SK-N-SH (cell line): Measurements from ENCODE around the gene LRFN3. TPM values are rescaled to one million over a fixed set of nuclear protein-coding genes. Genes with fewer than 3 reads are reported as not detected.

ENCODE experiments used
- CTCF ChIA-PET: fragments of 300-600, 350-600 bp; formaldehyde crosslinking; extraction: SDS; loops from one replicate; lab custom pipeline; 2021; lab: Yijun Ruan, JAX
- POLR2A ChIA-PET: fragments of 350-600 bp; sonication (Branson Sonifier 250); formaldehyde crosslinking; extraction: SDS; loops from one replicate; lab custom pipeline; 2020; ENCODE audit warnings: antibody characterized with exemption, inconsistent platforms; lab: Yijun Ruan, JAX
- DNase-seq: peaks from one replicate; pipeline ENCODE4 v3.0.0; 2012
- H2AFZ ChIP-seq: fragments of 200-600 bp; sonication (generic); 2 replicates; pipeline ENCODE4 v1.8.1; 2016; ENCODE audit warnings: antibody characterized with exemption, mild to moderate bottlenecking, low read depth
- H3F3A ChIP-seq: fragments of 200-600 bp; sonication (generic); replicated peaks from 2 replicates; pipeline ENCODE3; 2016; ENCODE audit warnings: antibody characterized with exemption, mild to moderate bottlenecking; ENCODE audit not compliant: insufficient read depth
- H3K27ac ChIP-seq, 2 experiments: fragments of 200-500 bp in 1 of 2; fragments of 200-600 bp in 1 of 2; sonication (Bioruptor generic) in 1 of 2; sonication (generic), shearing (Covaris generic) in 1 of 2; 2 replicates each; pipeline versions ENCODE4 v1.5.1 to v1.6.1; 2014 to 2016; ENCODE audit warnings: low read depth in 2 of 2, inconsistent platforms in 1 of 2, low read length in 1 of 2, mild to moderate bottlenecking in 1 of 2, mixed read lengths in 1 of 2
- H3K27me3 ChIP-seq: fragments of 200-600 bp; sonication (generic), shearing (Covaris generic); 2 replicates; pipeline ENCODE4 v1.6.1; 2016; ENCODE audit warnings: mixed run types; ENCODE audit not compliant: insufficient read depth
- H3K36me3 ChIP-seq, 2 experiments: fragments of 200-500 bp in 1 of 2; fragments of 200-600 bp in 1 of 2; sonication (Bioruptor generic) in 1 of 2; sonication (generic) in 1 of 2; replicated peaks in 1 of 2; 2 replicates each; pipeline versions ENCODE3 to v1.5.1; 2014 to 2016; ENCODE audit warnings: low read length in 1 of 2, mild to moderate bottlenecking in 1 of 2; ENCODE audit not compliant: insufficient read depth in 2 of 2, control insufficient read depth in 1 of 2
- H3K4me1 ChIP-seq, 2 experiments: fragments of 200-500 bp in 1 of 2; fragments of 200-600 bp in 1 of 2; sonication (Bioruptor generic) in 1 of 2; sonication (generic), shearing (Covaris generic) in 1 of 2; 2 replicates each; pipeline versions ENCODE4 v1.5.1 to v1.6.1; 2014 to 2016; ENCODE audit warnings: low read depth in 1 of 2, low read length in 1 of 2, mixed run types in 1 of 2; ENCODE audit not compliant: insufficient read depth in 2 of 2, control insufficient read depth in 1 of 2
- H3K4me2 ChIP-seq: fragments of 200-600 bp; sonication (generic), shearing (Covaris generic); 2 replicates; pipeline ENCODE4 v1.6.1; 2017; ENCODE audit warnings: mixed run types
- H3K4me3 ChIP-seq, 2 experiments: fragments of 200-500 bp in 1 of 2; fragments of 200-600 bp in 1 of 2; sonication (Bioruptor generic) in 1 of 2; sonication (generic), shearing (Covaris generic) in 1 of 2; 2 replicates each; pipeline versions ENCODE4 v1.5.1 to v1.8.1; 2014 to 2016; ENCODE audit warnings: low read depth in 2 of 2, inconsistent platforms in 1 of 2, low read length in 1 of 2, mild to moderate bottlenecking in 1 of 2, mixed read lengths in 1 of 2, moderate library complexity in 1 of 2
- H3K79me2 ChIP-seq: fragments of 200-600 bp; sonication (generic); 2 replicates; pipeline ENCODE4 v1.8.1; 2017; ENCODE audit warnings: mild to moderate bottlenecking; ENCODE audit not compliant: insufficient read depth
- H3K9ac ChIP-seq: fragments of 200-600 bp; sonication (generic); 2 replicates; pipeline ENCODE4 v1.6.1; 2017; ENCODE audit warnings: mixed run types
- H3K9me2 ChIP-seq: fragments of 200-600 bp; sonication (generic); 2 replicates; pipeline ENCODE4 v1.6.1; 2017; ENCODE audit warnings: mixed run types
- H3K9me3 ChIP-seq: fragments of 200-600 bp; sonication (generic); 2 replicates; pipeline ENCODE4 v1.6.1; 2017; ENCODE audit warnings: mixed run types, mild to moderate bottlenecking, moderate library complexity
- H4K20me1 ChIP-seq: fragments of 200-600 bp; sonication (generic); 2 replicates; pipeline ENCODE4 v1.6.1; 2017; ENCODE audit warnings: mild to moderate bottlenecking, mixed run types; ENCODE audit not compliant: insufficient read depth
- CHD2 ChIP-seq: fragments of 150-350 bp; IDR thresholded peaks from 2 replicates; pipeline ENCODE4 v1.6.1; 2018; ENCODE audit warnings: low read length; ENCODE audit not compliant: partially characterized antibody
- FOXJ3 ChIP-seq: sonication (generic); formaldehyde crosslinking; IDR thresholded peaks from 2 replicates; pipeline ENCODE4 v1.5.1; 2020; ENCODE audit warnings: mild to moderate bottlenecking, missing genetic modification reagents
- GATA2 ChIP-seq: sonication (generic); formaldehyde crosslinking; IDR thresholded peaks from 2 replicates; pipeline ENCODE4 v1.5.0; 2020; ENCODE audit warnings: mild to moderate bottlenecking, missing genetic modification reagents
- JUND ChIP-seq: IDR thresholded peaks from 2 replicates; pipeline ENCODE4 v1.4.0; 2012
- MEF2A ChIP-seq: IDR thresholded peaks from 2 replicates; pipeline ENCODE4 v1.4.0; 2012; ENCODE audit warnings: low read depth, borderline replicate concordance
- MXI1 ChIP-seq: IDR thresholded peaks from 2 replicates; pipeline ENCODE4 v1.6.1; 2012; ENCODE audit warnings: mild to moderate bottlenecking, low read depth, low read length, improper control_type of control experiment
- RCOR1 ChIP-seq: fragments of 150-350 bp; IDR thresholded peaks from 2 replicates; pipeline ENCODE4 v1.6.1; 2017; ENCODE audit warnings: antibody characterized with exemption, low read length
- SIN3A ChIP-seq: IDR thresholded peaks from 2 replicates; pipeline ENCODE4 v1.6.1; 2012; ENCODE audit warnings: low read depth, mild to moderate bottlenecking, low read length, moderate library complexity, borderline replicate concordance
- TAF1 ChIP-seq: IDR thresholded peaks from 2 replicates; pipeline ENCODE4 v1.6.1; 2012; ENCODE audit warnings: low read depth, mild to moderate bottlenecking, low read length, moderate library complexity, borderline replicate concordance
- TCF12 ChIP-seq: IDR thresholded peaks from 2 replicates; pipeline ENCODE4 v1.4.0; 2012
- TEAD4 ChIP-seq: IDR thresholded peaks from 2 replicates; pipeline ENCODE4 v1.4.0; 2012; ENCODE audit warnings: mild to moderate bottlenecking, borderline replicate concordance; ENCODE audit not compliant: insufficient read depth
- USF1 ChIP-seq: IDR thresholded peaks from 2 replicates; pipeline ENCODE4 v1.4.0; 2012; ENCODE audit warnings: low read depth, borderline replicate concordance
- WGBS: methylation state at CpG from one replicate; pipeline ENCODE4 v1.1.6; 2017; ENCODE audit warnings: low lambda C conversion rate; 5-methylcytosine and 5-hydroxymethylcytosine counted together
- polyA plus RNA-seq, 3 experiments: library from polyadenylated mRNA; depleted of rRNA; stranded (reverse); fragments of >200 nt; gene quantifications; 2 replicates each; pipeline ENCODE4 v1.2.3, GENCODE V29; 2012
- TF ChIP-seq, protein P1 (sequence below): fragments of 150-350 bp; IDR thresholded peaks from 2 replicates; pipeline ENCODE4 v1.6.1; 2016; ENCODE audit warnings: mild to moderate bottlenecking, low read depth, low read length
- TF ChIP-seq, protein P2 (sequence below): IDR thresholded peaks from 2 replicates; pipeline ENCODE4 v1.4.0; 2012; ENCODE audit warnings: low read depth

The LRFN3 gene
- polyA plus RNA-seq, 1 of the 3 experiments (the other 2 are of a cell fraction): 5.4 TPM

DNA sequence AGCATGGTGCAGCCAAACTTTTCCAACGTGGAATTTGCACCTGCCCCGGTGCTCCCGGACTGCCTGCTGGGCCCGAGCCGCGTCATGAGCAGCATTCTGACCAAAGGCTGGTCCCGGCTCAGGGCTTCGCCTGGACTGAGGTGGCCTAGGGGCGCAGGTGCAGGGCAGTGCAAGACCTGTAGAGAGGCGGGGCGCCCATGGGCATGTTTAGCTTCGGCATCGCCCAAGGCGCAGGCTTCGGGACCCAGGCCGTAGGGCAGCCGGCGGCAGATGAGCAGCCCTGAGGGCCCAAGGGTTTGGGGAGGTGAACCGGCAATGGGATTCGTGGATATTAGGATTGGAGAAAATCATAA is 23.8 kb downstream of the LRFN3 start:
- Histone ChIP-seq H3K4me2 (no peak overlapping the region), H3K27me3 (peaks cover 36% of the 10 kb centered on the region), H3K9me2 (no peaks in the 10 kb centered on the region)
- DNase-seq: no peak
- 23% methylated on average over 10 of the region's 20 CpGs for WGBS
- TF ChIP-seq, protein P1, sequence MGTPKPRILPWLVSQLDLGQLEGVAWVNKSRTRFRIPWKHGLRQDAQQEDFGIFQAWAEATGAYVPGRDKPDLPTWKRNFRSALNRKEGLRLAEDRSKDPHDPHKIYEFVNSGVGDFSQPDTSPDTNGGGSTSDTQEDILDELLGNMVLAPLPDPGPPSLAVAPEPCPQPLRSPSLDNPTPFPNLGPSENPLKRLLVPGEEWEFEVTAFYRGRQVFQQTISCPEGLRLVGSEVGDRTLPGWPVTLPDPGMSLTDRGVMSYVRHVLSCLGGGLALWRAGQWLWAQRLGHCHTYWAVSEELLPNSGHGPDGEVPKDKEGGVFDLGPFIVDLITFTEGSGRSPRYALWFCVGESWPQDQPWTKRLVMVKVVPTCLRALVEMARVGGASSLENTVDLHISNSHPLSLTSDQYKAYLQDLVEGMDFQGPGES: no peak
- TF ChIP-seq, protein P2, sequence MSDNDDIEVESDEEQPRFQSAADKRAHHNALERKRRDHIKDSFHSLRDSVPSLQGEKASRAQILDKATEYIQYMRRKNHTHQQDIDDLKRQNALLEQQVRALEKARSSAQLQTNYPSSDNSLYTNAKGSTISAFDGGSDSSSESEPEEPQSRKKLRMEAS: no peak
- no peak for TF ChIP-seq CHD2
- TF ChIP-seq USF1: no peak
- no peak for TF ChIP-seq TAF1
- TF ChIP-seq, all 33 proteins: peak for 0
- no peaks in the 10 kb centered on the region for H3K36me3 ChIP-seq
- no peak overlapping the region for H2AFZ ChIP-seq
- ChIA-PET POLR2A (no interaction called here), CTCF (interaction anchor here (0.9 kb wide), 1 partner anchor 10 kb away, joined by 3 read pairs; no protein-coding TSS in a partner anchor)
- no peak overlapping the region for H3K27ac ChIP-seq
- no peaks in the 10 kb centered on the region for H4K20me1 ChIP-seq
- H3K9me3 ChIP-seq: no peaks in the 10 kb centered on the region
- H3K9ac ChIP-seq: no peak overlapping the region
- no peaks in the 10 kb centered on the region for H3F3A ChIP-seq
- no peak overlapping the region for H3K4me3 ChIP-seq
- H3K4me1 ChIP-seq: no peaks in the 10 kb centered on the region
- H3K79me2 ChIP-seq: no peaks in the 10 kb centered on the region

DNA sequence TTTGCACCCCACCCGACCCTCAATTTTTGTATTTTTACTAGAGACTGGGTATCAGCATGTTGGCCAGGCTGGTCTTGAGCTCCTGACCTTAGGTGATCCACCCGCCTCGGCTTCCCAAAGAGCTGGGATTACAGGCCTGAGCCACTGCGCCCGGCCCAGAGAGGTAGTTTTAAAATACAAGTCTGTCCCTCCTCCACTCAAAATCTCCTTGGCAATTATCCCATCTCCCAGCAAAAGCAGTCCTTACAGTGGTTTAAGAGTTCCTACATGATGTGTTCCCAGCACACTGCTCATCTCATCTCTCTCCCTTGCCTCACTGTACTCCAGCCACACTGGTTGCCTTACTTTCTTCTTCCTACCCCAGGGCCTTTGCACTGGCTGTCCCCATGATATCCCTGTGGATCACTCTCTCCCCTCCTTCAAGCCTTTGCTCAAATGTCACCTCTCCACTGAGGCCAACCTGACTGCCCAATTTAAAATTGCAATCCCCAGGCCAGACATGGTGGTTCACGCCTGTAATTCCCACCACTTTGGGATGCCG is 24.3 kb downstream of the LRFN3 start:
- TF ChIP-seq, protein P2: no peak
- no peak for TF ChIP-seq TCF12
- TF ChIP-seq TAF1: no peak
- no peak for TF ChIP-seq MEF2A
- no peak for TF ChIP-seq MXI1
- no peak for TF ChIP-seq CHD2
- no peak for TF ChIP-seq SIN3A
- no peak for TF ChIP-seq RCOR1
- TF ChIP-seq FOXJ3 (CRISPR knock-in tag): no peak
- no peak for TF ChIP-seq TEAD4
- TF ChIP-seq JUND: no peak
- TF ChIP-seq GATA2 (CRISPR knock-in tag): no peak
- no peaks in the 10 kb centered on the region for H4K20me1 ChIP-seq
- peaks cover 36% of the 10 kb centered on the region for H3K27me3 ChIP-seq
- no peak for DNase-seq
- no peaks in the 10 kb centered on the region for H3K9me3 ChIP-seq
- H3K4me2 ChIP-seq: no peak overlapping the region
- CTCF ChIA-PET: interaction anchor here (0.9 kb wide), 1 partner anchor 9 kb away, joined by 3 read pairs; no protein-coding TSS in a partner anchor
- no peak overlapping the region for H3K9ac ChIP-seq
- no peaks in the 10 kb centered on the region for H3F3A ChIP-seq
- no peaks in the 10 kb centered on the region for H3K79me2 ChIP-seq
- no peak overlapping the region for H3K27ac ChIP-seq
- no peaks in the 10 kb centered on the region for H3K9me2 ChIP-seq
- POLR2A ChIA-PET: no interaction called here
- H3K36me3 ChIP-seq: no peaks in the 10 kb centered on the region
- H2AFZ ChIP-seq: no peak overlapping the region
- 62% methylated on average over 7 of the region's 7 CpGs for WGBS
- no peak overlapping the region for H3K4me3 ChIP-seq
- no peaks in the 10 kb centered on the region for H3K4me1 ChIP-seq
